Measurements from ENCODE around the gene FGF4.

Gene FGF4

DNA sequence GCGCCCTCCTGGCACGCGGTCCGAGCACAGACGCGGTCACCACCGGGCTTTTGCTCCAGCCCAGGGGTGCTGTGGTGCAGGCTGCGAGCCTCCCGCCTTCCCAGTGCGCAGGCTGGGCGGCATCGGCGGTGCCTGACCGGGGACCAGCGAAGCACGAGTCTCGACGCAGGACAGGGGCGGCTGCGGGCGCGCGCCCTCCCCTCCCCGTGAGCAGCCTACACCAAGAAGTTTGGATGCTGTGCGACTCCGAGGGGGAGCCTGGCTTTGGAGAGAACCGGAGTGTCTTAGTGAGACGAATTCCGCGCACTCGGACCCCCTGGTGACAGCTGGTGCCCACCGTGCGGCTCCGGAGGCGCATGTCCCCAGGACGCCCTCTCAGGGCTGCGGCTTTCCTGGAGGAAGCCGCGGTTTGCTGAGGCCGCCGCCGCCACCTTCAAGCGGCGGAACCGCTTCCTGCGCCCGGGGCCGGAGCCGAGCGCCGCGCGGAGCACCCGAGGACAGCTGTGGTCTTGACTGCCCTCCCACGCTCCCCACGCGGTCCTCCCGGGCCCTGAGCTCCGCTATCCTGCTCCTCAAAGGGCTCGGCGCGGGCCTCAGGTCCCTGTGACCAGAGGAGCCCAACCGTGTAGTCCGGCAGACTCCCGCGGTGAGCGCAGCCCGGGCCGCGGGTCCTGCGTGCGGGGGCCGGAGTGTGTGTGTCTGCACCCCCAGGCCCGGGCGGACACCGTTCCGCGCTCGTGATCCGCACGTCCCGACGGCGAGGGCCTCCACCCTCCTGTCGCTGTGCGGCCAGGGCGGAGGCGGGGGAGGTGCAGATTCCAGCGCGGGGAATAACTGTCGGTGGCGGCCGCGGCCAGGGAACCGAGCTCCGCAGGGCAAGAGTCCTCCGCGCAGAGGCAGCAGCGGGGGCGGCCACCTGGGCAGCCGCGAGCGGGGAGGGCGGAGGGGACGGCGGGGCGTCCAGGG is 42.4 kb upstream of the FGF4 start:
- H3K79me2 ChIP-seq (ENCODE audit: control insufficient read depth, insufficient read depth, low read length, poor library complexity): no peaks in the 10 kb centered on the region
- H4K91ac ChIP-seq (ENCODE audit: low read depth, low read length): no peak overlapping the region
- H2AFZ ChIP-seq (ENCODE audit: insufficient read depth, low read length, poor library complexity): no peak overlapping the region
- DNase-seq: peak in 1 of 2 donors; percentile 40
- H4K8ac ChIP-seq (ENCODE audit: low read depth, low read length): no peak overlapping the region
- H3K9ac ChIP-seq (ENCODE audit: low read length): no peak overlapping the region
- H3K18ac ChIP-seq (ENCODE audit: low read length): no peak overlapping the region
- no peak overlapping the region for H3K14ac ChIP-seq (ENCODE audit: low read length)
- H2BK120ac ChIP-seq (ENCODE audit: insufficient read depth, low read length, poor library complexity): no peak overlapping the region
- no CpG with 5 or more reads among the region's 107 CpGs for WGBS (ENCODE audit: extremely low coverage, insufficient coverage, insufficient read length)
- peaks cover 60% of the 10 kb centered on the region for H3K27me3 ChIP-seq (ENCODE audit: insufficient read depth, low read length)
- no peaks in the 10 kb centered on the region for H3K79me1 ChIP-seq (ENCODE audit: low read length)
- H2AK5ac ChIP-seq (ENCODE audit: low read length): no peak overlapping the region
- no peak overlapping the region for H3K27ac ChIP-seq (ENCODE audit: low read depth, low read length)
- H3K4me1 ChIP-seq (ENCODE audit: control insufficient read depth in 1 of 2, insufficient read depth in 2 of 2, low read length in 2 of 2): peaks cover 5 to 12% of the 10 kb centered on the region in 2 experiments
- no peak overlapping the region for H3K4ac ChIP-seq (ENCODE audit: low read depth, low read length)
- peak overlapping the region; percentile 76 for H3K4me2 ChIP-seq (ENCODE audit: low read length)
- H3K23ac ChIP-seq (ENCODE audit: low read length): no peak overlapping the region
- H2BK12ac ChIP-seq (ENCODE audit: low read length): no peak overlapping the region
- peaks cover 16% of the 10 kb centered on the region for H3K9me3 ChIP-seq (ENCODE audit: insufficient read depth, low read depth, low read length)
- no peak overlapping the region for H3K4me3 ChIP-seq (ENCODE audit: low read depth, low read length)
- no peaks in the 10 kb centered on the region for H3K36me3 ChIP-seq (ENCODE audit: control insufficient read depth in 1 of 2, insufficient read depth in 2 of 2, low read length in 2 of 2)
- H2BK5ac ChIP-seq (ENCODE audit: low read depth, low read length, poor library complexity): no peak overlapping the region
- no peak overlapping the region for H4K12ac ChIP-seq (ENCODE audit: low read depth, low read length)

DNA sequence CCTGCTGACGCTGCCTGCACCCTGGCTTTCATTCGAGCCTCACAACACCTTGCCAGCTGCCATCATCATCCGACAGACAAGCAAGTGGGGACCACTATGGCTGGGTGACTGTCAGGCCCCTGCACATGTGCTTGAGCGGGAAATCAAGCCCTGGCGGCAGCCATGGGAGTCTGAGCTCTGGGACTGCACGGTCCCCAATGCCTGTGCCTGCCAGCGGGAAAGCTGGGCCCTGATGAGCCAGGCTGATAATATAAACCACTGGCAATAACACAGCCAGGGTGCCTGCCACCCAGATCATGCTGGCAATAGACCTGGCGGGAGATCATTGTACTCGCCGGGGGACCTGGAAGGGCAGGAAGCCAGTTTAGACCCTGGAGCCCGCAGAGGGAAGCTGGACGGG is 41.5 kb upstream of the FGF4 start:
- Histone ChIP-seq H2AK5ac (ENCODE audit: low read length) (no peak overlapping the region), H3K27ac (ENCODE audit: low read depth, low read length) (no peak overlapping the region), H3K9me3 (ENCODE audit: insufficient read depth, low read depth, low read length) (peaks cover 16% of the 10 kb centered on the region), H3K36me3 (ENCODE audit: control insufficient read depth in 1 of 2, insufficient read depth in 2 of 2, low read length in 2 of 2) (no peaks in the 10 kb centered on the region), H2BK5ac (ENCODE audit: low read depth, low read length, poor library complexity) (no peak overlapping the region), H4K8ac (ENCODE audit: low read depth, low read length) (no peak overlapping the region), H3K4ac (ENCODE audit: low read depth, low read length) (no peak overlapping the region), H3K27me3 (ENCODE audit: insufficient read depth, low read length) (peaks cover 60% of the 10 kb centered on the region), H3K18ac (ENCODE audit: low read length) (no peak overlapping the region), H3K79me1 (ENCODE audit: low read length) (no peaks in the 10 kb centered on the region), H4K12ac (ENCODE audit: low read depth, low read length) (no peak overlapping the region), H2BK12ac (ENCODE audit: low read length) (no peak overlapping the region), H3K4me1 (ENCODE audit: control insufficient read depth in 1 of 2, insufficient read depth in 2 of 2, low read length in 2 of 2) (peaks cover 8 to 13% of the 10 kb centered on the region in 2 experiments), H2AFZ (ENCODE audit: insufficient read depth, low read length, poor library complexity) (no peak overlapping the region), H3K4me3 (ENCODE audit: low read depth, low read length) (no peak overlapping the region), H4K91ac (ENCODE audit: low read depth, low read length) (no peak overlapping the region), H3K9ac (ENCODE audit: low read length) (no peak overlapping the region), H2BK120ac (ENCODE audit: insufficient read depth, low read length, poor library complexity) (no peak overlapping the region), H3K79me2 (ENCODE audit: control insufficient read depth, insufficient read depth, low read length, poor library complexity) (no peaks in the 10 kb centered on the region), H3K23ac (ENCODE audit: low read length) (no peak overlapping the region), H3K4me2 (ENCODE audit: low read length) (no peak overlapping the region), H3K14ac (ENCODE audit: low read length) (no peak overlapping the region)
- no peak for DNase-seq
- WGBS (ENCODE audit: extremely low coverage, insufficient coverage, insufficient read length): no CpG with 5 or more reads among the region's 12 CpGs

DNA sequence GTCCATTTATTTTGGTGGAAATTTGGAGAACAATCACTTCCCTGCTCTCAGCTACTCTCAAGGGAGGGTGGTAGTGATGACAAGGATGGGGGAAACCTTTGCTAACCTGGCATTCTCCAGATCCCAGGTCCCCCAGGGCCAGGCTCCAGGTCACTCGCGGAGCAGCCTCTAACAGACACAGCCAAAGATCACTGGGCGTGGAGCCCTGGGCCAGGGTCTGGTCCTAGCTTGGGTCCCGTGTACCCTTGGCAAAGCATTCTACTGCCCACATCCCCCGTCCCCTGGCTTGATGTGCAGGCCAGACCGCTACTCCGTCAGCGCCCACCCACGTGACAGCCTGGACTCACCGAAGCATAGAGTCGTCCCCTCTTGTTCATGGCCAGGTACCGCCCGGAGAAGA is 40.8 kb upstream of the FGF4 start:
- H3K36me3 ChIP-seq (ENCODE audit: control insufficient read depth in 1 of 2, insufficient read depth in 2 of 2, low read length in 2 of 2): no peaks in the 10 kb centered on the region
- no peak overlapping the region for H2BK5ac ChIP-seq (ENCODE audit: low read depth, low read length, poor library complexity)
- H3K27me3 ChIP-seq (ENCODE audit: insufficient read depth, low read length): peaks cover 57% of the 10 kb centered on the region
- no CpG with 5 or more reads among the region's 13 CpGs for WGBS (ENCODE audit: extremely low coverage, insufficient coverage, insufficient read length)
- no peak overlapping the region for H3K4me2 ChIP-seq (ENCODE audit: low read length)
- no peak overlapping the region for H3K14ac ChIP-seq (ENCODE audit: low read length)
- no peaks in the 10 kb centered on the region for H3K79me1 ChIP-seq (ENCODE audit: low read length)
- H3K4ac ChIP-seq (ENCODE audit: low read depth, low read length): no peak overlapping the region
- no peak overlapping the region for H2AFZ ChIP-seq (ENCODE audit: insufficient read depth, low read length, poor library complexity)
- no peak overlapping the region for H2AK5ac ChIP-seq (ENCODE audit: low read length)
- DNase-seq: no peak
- no peak overlapping the region for H2BK120ac ChIP-seq (ENCODE audit: insufficient read depth, low read length, poor library complexity)
- H3K9me3 ChIP-seq (ENCODE audit: insufficient read depth, low read depth, low read length): peaks cover 14% of the 10 kb centered on the region
- H3K23ac ChIP-seq (ENCODE audit: low read length): no peak overlapping the region
- no peak overlapping the region for H3K9ac ChIP-seq (ENCODE audit: low read length)
- no peak overlapping the region for H4K12ac ChIP-seq (ENCODE audit: low read depth, low read length)
- peaks cover 11 to 16% of the 10 kb centered on the region in 2 experiments for H3K4me1 ChIP-seq (ENCODE audit: control insufficient read depth in 1 of 2, insufficient read depth in 2 of 2, low read length in 2 of 2)
- no peak overlapping the region for H3K18ac ChIP-seq (ENCODE audit: low read length)
- no peak overlapping the region for H3K4me3 ChIP-seq (ENCODE audit: low read depth, low read length)
- H2BK12ac ChIP-seq (ENCODE audit: low read length): no peak overlapping the region
- no peak overlapping the region for H3K27ac ChIP-seq (ENCODE audit: low read depth, low read length)
- no peak overlapping the region for H4K8ac ChIP-seq (ENCODE audit: low read depth, low read length)
- H4K91ac ChIP-seq (ENCODE audit: low read depth, low read length): no peak overlapping the region
- no peaks in the 10 kb centered on the region for H3K79me2 ChIP-seq (ENCODE audit: control insufficient read depth, insufficient read depth, low read length, poor library complexity)

DNA sequence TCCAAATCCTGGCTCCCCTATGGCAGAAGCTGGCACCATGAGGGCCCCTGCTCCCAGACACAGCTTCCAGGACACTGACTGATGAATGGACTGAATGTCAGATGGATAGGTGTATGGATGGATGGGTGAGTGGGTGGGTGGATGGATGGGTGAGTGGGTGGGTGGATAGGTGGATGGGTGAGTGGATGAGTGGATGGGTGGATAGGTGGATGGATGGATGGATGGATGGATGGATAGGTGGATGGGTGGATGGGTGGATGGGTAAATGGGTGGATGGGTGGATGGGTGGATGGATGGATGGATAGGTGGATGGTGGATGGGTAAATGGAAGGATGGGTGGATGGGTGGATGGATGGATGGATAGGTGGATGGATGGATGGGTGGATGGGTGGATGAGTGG is 39.8 kb upstream of the FGF4 start:
- H3K4ac ChIP-seq (ENCODE audit: low read depth, low read length): no peak overlapping the region
- H4K8ac ChIP-seq (ENCODE audit: low read depth, low read length): no peak overlapping the region
- no peak overlapping the region for H2BK5ac ChIP-seq (ENCODE audit: low read depth, low read length, poor library complexity)
- peaks cover 11 to 16% of the 10 kb centered on the region in 2 experiments for H3K4me1 ChIP-seq (ENCODE audit: control insufficient read depth in 1 of 2, insufficient read depth in 2 of 2, low read length in 2 of 2)
- DNase-seq: no peak
- H3K79me1 ChIP-seq (ENCODE audit: low read length): no peaks in the 10 kb centered on the region
- no peak overlapping the region for H3K14ac ChIP-seq (ENCODE audit: low read length)
- H2BK120ac ChIP-seq (ENCODE audit: insufficient read depth, low read length, poor library complexity): no peak overlapping the region
- H3K9ac ChIP-seq (ENCODE audit: low read length): no peak overlapping the region
- H4K12ac ChIP-seq (ENCODE audit: low read depth, low read length): no peak overlapping the region
- H3K36me3 ChIP-seq (ENCODE audit: control insufficient read depth in 1 of 2, insufficient read depth in 2 of 2, low read length in 2 of 2): no peaks in the 10 kb centered on the region
- no peak overlapping the region for H3K18ac ChIP-seq (ENCODE audit: low read length)
- H3K4me2 ChIP-seq (ENCODE audit: low read length): no peak overlapping the region
- no peak overlapping the region for H3K23ac ChIP-seq (ENCODE audit: low read length)
- H3K79me2 ChIP-seq (ENCODE audit: control insufficient read depth, insufficient read depth, low read length, poor library complexity): no peaks in the 10 kb centered on the region
- H3K9me3 ChIP-seq (ENCODE audit: insufficient read depth, low read depth, low read length): peaks cover 14% of the 10 kb centered on the region
- H3K4me3 ChIP-seq (ENCODE audit: low read depth, low read length): no peak overlapping the region
- peaks cover 51% of the 10 kb centered on the region for H3K27me3 ChIP-seq (ENCODE audit: insufficient read depth, low read length)
- no peak overlapping the region for H3K27ac ChIP-seq (ENCODE audit: low read depth, low read length)
- no peak overlapping the region for H2BK12ac ChIP-seq (ENCODE audit: low read length)
- no peak overlapping the region for H4K91ac ChIP-seq (ENCODE audit: low read depth, low read length)
- no peak overlapping the region for H2AK5ac ChIP-seq (ENCODE audit: low read length)
- no peak overlapping the region for H2AFZ ChIP-seq (ENCODE audit: insufficient read depth, low read length, poor library complexity)

Measured in trophoblast cell (in vitro differentiated cells and primary cell).